Loucy (cell line): ENCODE results near the gene PTPRF.

Experiments used
- CTCF ChIP-seq: fragments of 200-600 bp; sonication (generic); conservative IDR thresholded peaks from 2 replicates; pipeline ENCODE4 v1.5.1; 2014; ENCODE audit warnings: mild to moderate bottlenecking, antibody characterized with exemption, low read length
- EZH2phosphoT487 ChIP-seq: fragments of 200-600 bp; IDR thresholded peaks from 2 replicates; pipeline ENCODE4 v1.6.1; 2018; ENCODE audit warnings: antibody characterized with exemption, mild to moderate bottlenecking, moderate library complexity, borderline replicate concordance

- TF ChIP-seq CTCF = no peak
- TF ChIP-seq EZH2phosphoT487 = no peak
Observed at GRCh38 chr1:43619314-43619790, 88.7 kb downstream of the PTPRF start.
